ENCODE results near the gene CHST15.

GRCh38 chr10:124125305-124126116 lies 32.1 kb upstream of the CHST15 start:
- TF ChIP-seq POLR2A (IDR thresholded peaks at IDR 0.05; ENCODE audit: insufficient read depth in 1 of 2, low read depth in 2 of 2, low read length in 2 of 2) (no peak), ZNF224 (CRISPR knock-in tag; IDR thresholded peaks at IDR 0.05) (no peak), NR3C1 (CRISPR knock-in tag; IDR thresholded peaks at IDR 0.05) (no peak)

All from HepG2 (cell line).